ENCODE data around the gene PICK1.
"Not testable (repeated sequence)": the region's sequence is repeated elsewhere in the genome, so short reads cannot be mapped to it uniquely, and the experiment has no call there.

Gene PICK1

GRCh38 chr22:38097557-38098409 is 40.6 kb downstream of the PICK1 start:
- no peak for DNase-seq

GRCh38 chr22:38098410-38099249 is 41.4 kb downstream of the PICK1 start:
- no peak for DNase-seq

- no peak for DNase-seq
These were observed 46.4 kb downstream of the PICK1 start for GRCh38 chr22:38103641-38104040.

- no peak for DNase-seq
These were observed 46.9 kb downstream of the PICK1 start for GRCh38 chr22:38104084-38104483.

GRCh38 chr22:38106814-38107578 is 49.8 kb downstream of the PICK1 start:
- DNase-seq = no peak

GRCh38 chr22:38107692-38108515 is 50.7 kb downstream of the PICK1 start:
- DNase-seq = no peak

GRCh38 chr22:38108561-38109319 is 51.5 kb downstream of the PICK1 start:
- no peak for DNase-seq

GRCh38 chr22:38109371-38110001 is 52.3 kb downstream of the PICK1 start:
- no peak for DNase-seq

- DNase-seq = no peak
These were observed 53.0 kb downstream of the PICK1 start, which contains the start of gene BAIAP2L2 for GRCh38 chr22:38110008-38110862. TSS of gene BAIAP2L2 (minus strand) at chr22:38110684. CDS start at chr22:38110525, 159 bp downstream.

GRCh38 chr22:38110863-38111852 is 54.0 kb downstream of the PICK1 start:
- no peak for DNase-seq

- no peak for DNase-seq
These were observed 54.7 kb downstream of the PICK1 start for GRCh38 chr22:38111925-38112355.

- no peak for DNase-seq
These were observed 55.2 kb downstream of the PICK1 start for GRCh38 chr22:38112381-38112780.

GRCh38 chr22:38114484-38115398 is 57.5 kb downstream of the PICK1 start:
- DNase-seq = peak; percentile 95

- DNase-seq = no peak
These were observed 58.4 kb downstream of the PICK1 start for GRCh38 chr22:38115423-38116205.

GRCh38 chr22:38117556-38117955 is 60.4 kb downstream of the PICK1 start:
- DNase-seq = not testable (repeated sequence)

- no peak for DNase-seq
These were observed 61.0 kb downstream of the PICK1 start for GRCh38 chr22:38118182-38118581.

Measured in activated CD8-positive, alpha-beta memory T cell treated with anti-CD3 and anti-CD28 coated beads, Interleukin-2, amount 50 U/mL, for 48 hours (primary cell).